ENCODE data around the gene LTF. TPM values are rescaled to one million over a fixed set of nuclear protein-coding genes. Genes with fewer than 3 reads are reported as not detected.
"Not testable (repeated sequence)": the region's sequence is repeated elsewhere in the genome, so short reads cannot be mapped to it uniquely, and the experiment has no call there.

The LTF gene
- total RNA-seq, 2 experiments from 2014 or later = not detected

- Mint-ChIP-seq H3K27ac (no peak within 1 kb of the TSS), H3K4me1 (peaks cover 4% of the 10 kb centered on the region), H3K36me3 (no peaks in the 10 kb centered on the region), H3K4me3 (no peak within 1 kb of the TSS), H3K27me3 (peaks cover 5% of the 10 kb centered on the region), H3K9me3 (ENCODE audit: low read depth) (no peaks in the 10 kb centered on the region)
- CTCF ChIA-PET = interaction anchor here (1.0 to 5.0 kb wide), 5 partner anchors 9 to 132 kb away, joined by 3 to 61 read pairs (median 29); no protein-coding TSS in a partner anchor
- DNase-seq (peak; percentile 19), ATAC-seq (no peak)
Observed at GRCh38 chr3:46497556-46498265, 33.0 kb upstream of the LTF start, which contains the start of gene RTP3. TSS of gene RTP3 (plus strand) at chr3:46497976. CDS start at chr3:46498063, 87 bp downstream.

- no peak overlapping the region for H3K4me3 Mint-ChIP-seq
- H3K4me1 Mint-ChIP-seq = peaks cover 4% of the 10 kb centered on the region
- ATAC-seq (peak; percentile 57), DNase-seq (peak; percentile 70)
- CTCF ChIA-PET = interaction anchor here (0.8 to 5.0 kb wide), 14 partner anchors 8 to 133 kb away, joined by 3 to 61 read pairs (median 4); no protein-coding TSS in a partner anchor
- no peaks in the 10 kb centered on the region for H3K9me3 Mint-ChIP-seq (ENCODE audit: low read depth)
- H3K27me3 Mint-ChIP-seq = peaks cover 6% of the 10 kb centered on the region
- no peaks in the 10 kb centered on the region for H3K36me3 Mint-ChIP-seq
- no peak overlapping the region for H3K27ac Mint-ChIP-seq
Observed at GRCh38 chr3:46496746-46497555, 32.2 kb upstream of the LTF start.

GRCh38 chr3:46495901-46496456 is 31.3 kb upstream of the LTF start:
- Mint-ChIP-seq H3K4me1 (peaks cover 8% of the 10 kb centered on the region), H3K4me3 (no peak overlapping the region), H3K27ac (no peak overlapping the region), H3K9me3 (ENCODE audit: low read depth) (no peaks in the 10 kb centered on the region), H3K27me3 (peaks cover 14% of the 10 kb centered on the region), H3K36me3 (no peaks in the 10 kb centered on the region)
- CTCF ChIA-PET = interaction anchor here (0.8 to 5.0 kb wide), 13 partner anchors 7 to 134 kb away, joined by 3 to 61 read pairs (median 5); no protein-coding TSS in a partner anchor
- ATAC-seq (no peak), DNase-seq (peak; percentile 18)

GRCh38 chr3:46494491-46494890 is 29.8 kb upstream of the LTF start:
- H3K4me3 Mint-ChIP-seq; H3K9me3 Mint-ChIP-seq (ENCODE audit: low read depth); CTCF ChIA-PET; H3K36me3 Mint-ChIP-seq; DNase-seq; H3K27ac Mint-ChIP-seq; ATAC-seq: not testable (repeated sequence)
- Mint-ChIP-seq H3K27me3 (peaks cover 12% of the 10 kb centered on the region), H3K4me1 (peaks cover 16% of the 10 kb centered on the region)

- H3K4me3 Mint-ChIP-seq = no peak overlapping the region
- no peak for DNase-seq
- peaks cover 12% of the 10 kb centered on the region for H3K27me3 Mint-ChIP-seq
- CTCF ChIA-PET = interaction anchor here (0.8 to 2.0 kb wide), 7 partner anchors 10 to 137 kb away, joined by 3 to 10 read pairs (median 3); no protein-coding TSS in a partner anchor
- H3K4me1 Mint-ChIP-seq = peaks cover 27% of the 10 kb centered on the region
- H3K36me3 Mint-ChIP-seq = no peaks in the 10 kb centered on the region
- H3K9me3 Mint-ChIP-seq (ENCODE audit: low read depth) = no peaks in the 10 kb centered on the region
- ATAC-seq = no peak
- H3K27ac Mint-ChIP-seq = no peak overlapping the region
Observed at GRCh38 chr3:46492890-46493547, 28.3 kb upstream of the LTF start.

- Mint-ChIP-seq H3K27me3 (peaks cover 20% of the 10 kb centered on the region), H3K4me3 (no peak overlapping the region), H3K9me3 (ENCODE audit: low read depth) (no peaks in the 10 kb centered on the region), H3K36me3 (no peaks in the 10 kb centered on the region), H3K27ac (no peak overlapping the region), H3K4me1 (peaks cover 25% of the 10 kb centered on the region)
- ATAC-seq (no peak), DNase-seq (peak; percentile 21)
- CTCF ChIA-PET = interaction anchor here (1.5 to 12.1 kb wide), 3 partner anchors 67 to 139 kb away, joined by 5 to 294 read pairs (median 10); no protein-coding TSS in a partner anchor
Observed at GRCh38 chr3:46491089-46492070, 26.7 kb upstream of the LTF start.

GRCh38 chr3:46490338-46491084 is 25.8 kb upstream of the LTF start:
- Mint-ChIP-seq H3K27ac (no peak overlapping the region), H3K4me1 (peaks cover 25% of the 10 kb centered on the region), H3K9me3 (ENCODE audit: low read depth) (no peaks in the 10 kb centered on the region), H3K4me3 (no peak overlapping the region), H3K36me3 (no peaks in the 10 kb centered on the region), H3K27me3 (peaks cover 20% of the 10 kb centered on the region)
- no peak for ATAC-seq
- peak; percentile 14 for DNase-seq
- CTCF ChIA-PET = interaction anchor here (0.8 to 12.1 kb wide), 9 partner anchors 15 to 139 kb away, joined by 3 to 294 read pairs (median 37); no protein-coding TSS in a partner anchor

GRCh38 chr3:46489875-46490274 is 25.2 kb upstream of the LTF start:
- H3K4me1 Mint-ChIP-seq = peaks cover 25% of the 10 kb centered on the region
- ATAC-seq (no peak), DNase-seq (no peak)
- no peak overlapping the region for H3K4me3 Mint-ChIP-seq
- H3K27ac Mint-ChIP-seq = no peak overlapping the region
- CTCF ChIA-PET = interaction anchor here (0.8 to 12.1 kb wide), 28 partner anchors 7 to 420 kb away, joined by 3 to 294 read pairs (median 10); partner anchors contain the start of genes CCR5AS, CCRL2 and RTP3
- peaks cover 20% of the 10 kb centered on the region for H3K27me3 Mint-ChIP-seq
- H3K36me3 Mint-ChIP-seq = no peaks in the 10 kb centered on the region
- no peaks in the 10 kb centered on the region for H3K9me3 Mint-ChIP-seq (ENCODE audit: low read depth)

GRCh38 chr3:46489381-46489780 is 24.7 kb upstream of the LTF start:
- H3K27ac Mint-ChIP-seq = no peak overlapping the region
- H3K4me3 Mint-ChIP-seq = no peak overlapping the region
- CTCF ChIA-PET = interaction anchor here (0.6 to 12.1 kb wide), 57 partner anchors 7 to 420 kb away, joined by 3 to 294 read pairs (median 7); partner anchors contain the start of genes ALS2CL, CCR1, CCR5AS and CCRL2

GRCh38 chr3:46488735-46489361 is 24.1 kb upstream of the LTF start:
- Mint-ChIP-seq H3K27ac (peak overlapping the region; percentile 57), H3K4me1 (peaks cover 25% of the 10 kb centered on the region), H3K4me3 (peak overlapping the region; percentile 29), H3K27me3 (peaks cover 20% of the 10 kb centered on the region), H3K36me3 (no peaks in the 10 kb centered on the region), H3K9me3 (ENCODE audit: low read depth) (no peaks in the 10 kb centered on the region)
- ATAC-seq (peak; percentile 99), DNase-seq (peak; percentile 97)
- CTCF ChIA-PET = interaction anchor here (0.6 to 12.1 kb wide), 70 partner anchors 8 to 421 kb away, joined by 3 to 294 read pairs (median 6); partner anchors contain the start of genes ALS2CL, CCR1, CCR5AS and CCRL2

More at GRCh38 chr3:46489381-46489780, 24.7 kb upstream of the LTF start:
- no peak for ATAC-seq
- Mint-ChIP-seq H3K4me1 (peaks cover 25% of the 10 kb centered on the region), H3K27me3 (peaks cover 20% of the 10 kb centered on the region), H3K9me3 (ENCODE audit: low read depth) (no peaks in the 10 kb centered on the region), H3K36me3 (no peaks in the 10 kb centered on the region)
- peak; percentile 38 for DNase-seq

GRCh38 chr3:46485779-46486175 is 21.1 kb upstream of the LTF start:
- H3K27me3 Mint-ChIP-seq = peaks cover 18% of the 10 kb centered on the region
- H3K36me3 Mint-ChIP-seq = no peaks in the 10 kb centered on the region
- no peak overlapping the region for H3K4me3 Mint-ChIP-seq
- CTCF ChIA-PET = interaction anchor here (0.6 to 12.1 kb wide), 4 partner anchors 52 to 143 kb away, joined by 3 to 294 read pairs (median 116); no protein-coding TSS in a partner anchor
- ATAC-seq (no peak), DNase-seq (no peak)
- no peak overlapping the region for H3K27ac Mint-ChIP-seq
- peaks cover 18% of the 10 kb centered on the region for H3K4me1 Mint-ChIP-seq
- H3K9me3 Mint-ChIP-seq (ENCODE audit: low read depth) = no peaks in the 10 kb centered on the region
